ENCODE measurements around the gene CD160.

GRCh38 chr1:145701306-145701862 lies 17.9 kb upstream of the CD160 start:
- TF ChIP-seq CTCF (IDR thresholded peaks at IDR 0.05) (no peak), POLR2A (IDR thresholded peaks at IDR 0.05) (no peak)

All from testis (tissue), 2 donors.